HG03159 (cell line): Measurements from ENCODE around the gene SYNE3.

Experiments
- ATAC-seq: cut with Tn5 transposase; IDR thresholded peaks from one replicate; pipeline ENCODE4 v1.9.1; 2021; ENCODE audit warnings: mild to moderate bottlenecking, moderate library complexity; ENCODE audit not compliant: unreplicated experiment

Gene SYNE3

GRCh38 chr14:95541932-95542930 lies 25.8 kb upstream of the SYNE3 start:
- ATAC-seq, result no peak

- no peak for ATAC-seq
Measured at GRCh38 chr14:95541346-95541745, 24.9 kb upstream of the SYNE3 start.

GRCh38 chr14:95540236-95540855 lies 23.9 kb upstream of the SYNE3 start:
- no peak for ATAC-seq

- ATAC-seq, result no peak
Measured at GRCh38 chr14:95538801-95539509, 22.5 kb upstream of the SYNE3 start.

GRCh38 chr14:95537298-95538089 lies 21.0 kb upstream of the SYNE3 start:
- no peak for ATAC-seq

GRCh38 chr14:95536671-95537070 lies 20.2 kb upstream of the SYNE3 start:
- ATAC-seq, result no peak

GRCh38 chr14:95536036-95536593 lies 19.7 kb upstream of the SYNE3 start:
- ATAC-seq, result no peak

GRCh38 chr14:95535226-95536021 lies 19.0 kb upstream of the SYNE3 start:
- no peak for ATAC-seq

- peak; percentile 91 for ATAC-seq
Measured at GRCh38 chr14:95534299-95535225, 18.1 kb upstream of the SYNE3 start, which contains the start of gene GLRX5. GLRX5 (plus strand) TSS chr14:95535050; CDS start chr14:95535090, 40 bp downstream.

- no peak for ATAC-seq
Measured at GRCh38 chr14:95533822-95534221, 17.4 kb upstream of the SYNE3 start.

- no peak for ATAC-seq
Measured at GRCh38 chr14:95533391-95533821, 17.0 kb upstream of the SYNE3 start.

- ATAC-seq, result no peak
Measured at GRCh38 chr14:95531969-95532368, 15.5 kb upstream of the SYNE3 start.

GRCh38 chr14:95531473-95531872 lies 15.0 kb upstream of the SYNE3 start:
- ATAC-seq, result no peak

GRCh38 chr14:95530473-95531276 lies 14.2 kb upstream of the SYNE3 start:
- ATAC-seq, result no peak

- no peak for ATAC-seq
Measured at GRCh38 chr14:95529216-95529615, 12.8 kb upstream of the SYNE3 start.

GRCh38 chr14:95527387-95528002 lies 11.0 kb upstream of the SYNE3 start:
- no peak for ATAC-seq
